NCI-H2171 treated with DMSO at 0.1 percent for 48 hours (cell line): ENCODE measurements around the gene COL6A2.
"Not testable (repeated sequence)": the region's sequence is repeated elsewhere in the genome, so short reads cannot be mapped to it uniquely, and the experiment has no call there.

ENCODE experiments used
- DNase-seq: peaks from one replicate; lab custom pipeline; 2025; lab: John Stamatoyannopoulos, UW

The COL6A2 gene

GRCh38 chr21:46097336-46098293, at the start of gene COL6A2:
COL6A2 (plus strand) TSS chr21:46098112.
- peak; percentile 36 for DNase-seq

GRCh38 chr21:46048926-46049889, 48.7 kb upstream of the COL6A2 start:
- no peak for DNase-seq

- no peak for DNase-seq
Measured at GRCh38 chr21:46049890-46050667, 47.8 kb upstream of the COL6A2 start.

- no peak for DNase-seq
Measured at GRCh38 chr21:46050668-46051378, 47.1 kb upstream of the COL6A2 start.

GRCh38 chr21:46051379-46051770, 46.5 kb upstream of the COL6A2 start:
- DNase-seq = no peak

GRCh38 chr21:46051821-46052675, 45.9 kb upstream of the COL6A2 start:
- no peak for DNase-seq

- DNase-seq = no peak
Measured at GRCh38 chr21:46052703-46053651, 44.9 kb upstream of the COL6A2 start.

- no peak for DNase-seq
Measured at GRCh38 chr21:46054031-46054430, 43.9 kb upstream of the COL6A2 start.

GRCh38 chr21:46054451-46054881, 43.4 kb upstream of the COL6A2 start:
- no peak for DNase-seq

- no peak for DNase-seq
Measured at GRCh38 chr21:46055863-46056281, 42.0 kb upstream of the COL6A2 start.

GRCh38 chr21:46056450-46056903, 41.4 kb upstream of the COL6A2 start:
- no peak for DNase-seq

- DNase-seq = no peak
Measured at GRCh38 chr21:46057111-46057709, 40.7 kb upstream of the COL6A2 start.

GRCh38 chr21:46057710-46058241, 40.1 kb upstream of the COL6A2 start:
- DNase-seq = no peak

GRCh38 chr21:46058431-46059145, 39.3 kb upstream of the COL6A2 start:
- DNase-seq = no peak

GRCh38 chr21:46059195-46059594, 38.7 kb upstream of the COL6A2 start:
- DNase-seq = no peak

GRCh38 chr21:46059711-46060455, 38.0 kb upstream of the COL6A2 start:
- DNase-seq = not testable (repeated sequence)

- no peak for DNase-seq
Measured at GRCh38 chr21:46060596-46061061, 37.3 kb upstream of the COL6A2 start.
